ENCODE results near the gene TARBP1. TPM values are rescaled to one million over a fixed set of nuclear protein-coding genes. Genes with fewer than 3 reads are reported as not detected.

TARBP1 gene
- total and polyA plus RNA-seq, 2 of the 13 experiments (the other 11 are each of a cell fraction or from before 2014, with no cell fraction given) = 37.7 to 67.0 TPM

DNA sequence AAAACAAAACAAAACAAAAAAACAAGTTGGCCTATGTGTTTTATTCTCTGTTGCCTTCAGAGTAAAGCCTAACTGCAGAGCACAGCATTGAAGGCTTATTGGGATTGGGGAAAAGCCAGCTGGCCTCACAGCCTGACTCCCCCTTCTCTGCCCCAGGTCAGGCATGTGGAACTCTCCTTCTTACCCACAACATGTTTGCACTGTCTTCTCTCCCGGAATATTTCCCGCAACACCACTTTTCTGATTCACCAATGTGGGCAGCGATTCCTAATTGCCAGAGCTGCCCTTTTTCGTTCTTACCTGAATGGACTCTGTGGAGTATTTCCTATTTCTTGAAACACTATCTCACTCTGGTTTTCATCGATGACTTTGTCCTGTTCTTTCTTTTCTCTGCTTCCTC, 2.8 kb upstream of the TARBP1 start:
- in situ Hi-C loops (cut with HindIII; ENCODE audit: extremely low pct_ligation_motif_present, low pct_unique_long_range_greater_than_20kb) (no loop called here), intact Hi-C loops (cut with micrococcal nuclease; ENCODE audit: unreplicated experiment) (loop anchor here (10.0 kb wide), 1 partner anchor 933 kb away; no protein-coding TSS in a partner anchor)
- no peak for ATAC-seq
- BruUV-seq (replicated peaks) = no TSS peak
- POLR2A ChIA-PET = no interaction called here
- 33% methylated on average over 5 of the region's 5 CpGs for WGBS (ENCODE audit: low lambda C conversion rate)
- Histone ChIP-seq H2AFZ (ENCODE audit: low read length) (no peak overlapping the region), H3K4me1 (ENCODE audit: insufficient read depth, low read length) (peaks cover 28% of the 10 kb centered on the region), H3K4me2 (ENCODE audit: low read depth, low read length) (no peak overlapping the region), H3K9ac (ENCODE audit: insufficient read depth, low read depth, low read length) (no peak overlapping the region), H3K79me2 (ENCODE audit: insufficient read depth, low read length) (peaks cover 11% of the 10 kb centered on the region), H3K9me3 (ENCODE audit: low read length) (no peaks in the 10 kb centered on the region), H3K36me3 (replicated peaks in 1 of 2; ENCODE audit: control insufficient read depth in 1 of 2, insufficient read depth in 2 of 2, low read length in 2 of 2) (no peaks in the 10 kb centered on the region), H3K4me3 (replicated peaks in 1 of 3; ENCODE audit: insufficient read depth in 1 of 3, low read depth in 2 of 3, low read length in 3 of 3) (no peak overlapping the region), H3K27ac (ENCODE audit: extremely low read length, insufficient read depth, low read length) (no peak overlapping the region), H4K20me1 (ENCODE audit: insufficient read depth, low read length) (no peaks in the 10 kb centered on the region), H3K27me3 (ENCODE audit: control insufficient read depth in 1 of 2, insufficient read depth in 2 of 2, low read length in 2 of 2) (peaks cover 0 to 17% of the 10 kb centered on the region in 2 experiments; a peak in 2 of 5 replicates)
- no peak for FAIRE-seq
- CTCF ChIA-PET (ENCODE audit: low intra/inter-chr PET ratio, low total read pairs) = no interaction called here
- no peak for DNase-seq (ENCODE audit: low spot score)
- no peak for TF ChIP-seq ZZZ3 (CRISPR knock-in tag; IDR thresholded peaks at IDR 0.05; ENCODE audit: borderline replicate concordance)
- TF ChIP-seq, protein P1, sequence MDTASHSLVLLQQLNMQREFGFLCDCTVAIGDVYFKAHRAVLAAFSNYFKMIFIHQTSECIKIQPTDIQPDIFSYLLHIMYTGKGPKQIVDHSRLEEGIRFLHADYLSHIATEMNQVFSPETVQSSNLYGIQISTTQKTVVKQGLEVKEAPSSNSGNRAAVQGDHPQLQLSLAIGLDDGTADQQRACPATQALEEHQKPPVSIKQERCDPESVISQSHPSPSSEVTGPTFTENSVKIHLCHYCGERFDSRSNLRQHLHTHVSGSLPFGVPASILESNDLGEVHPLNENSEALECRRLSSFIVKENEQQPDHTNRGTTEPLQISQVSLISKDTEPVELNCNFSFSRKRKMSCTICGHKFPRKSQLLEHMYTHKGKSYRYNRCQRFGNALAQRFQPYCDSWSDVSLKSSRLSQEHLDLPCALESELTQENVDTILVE (CRISPR knock-in tag; IDR thresholded peaks at IDR 0.05) = no peak
- no peak for TF ChIP-seq XBP1 (CRISPR knock-in tag; IDR thresholded peaks at IDR 0.05)
- no peak for TF ChIP-seq ZNF264 (CRISPR knock-in tag; IDR thresholded peaks at IDR 0.05)
- TF ChIP-seq ZNF572 (CRISPR knock-in tag; IDR thresholded peaks at IDR 0.05) = no peak
- no peak for TF ChIP-seq ZNF557 (CRISPR knock-in tag; IDR thresholded peaks at IDR 0.05)
- TF ChIP-seq, protein P2, sequence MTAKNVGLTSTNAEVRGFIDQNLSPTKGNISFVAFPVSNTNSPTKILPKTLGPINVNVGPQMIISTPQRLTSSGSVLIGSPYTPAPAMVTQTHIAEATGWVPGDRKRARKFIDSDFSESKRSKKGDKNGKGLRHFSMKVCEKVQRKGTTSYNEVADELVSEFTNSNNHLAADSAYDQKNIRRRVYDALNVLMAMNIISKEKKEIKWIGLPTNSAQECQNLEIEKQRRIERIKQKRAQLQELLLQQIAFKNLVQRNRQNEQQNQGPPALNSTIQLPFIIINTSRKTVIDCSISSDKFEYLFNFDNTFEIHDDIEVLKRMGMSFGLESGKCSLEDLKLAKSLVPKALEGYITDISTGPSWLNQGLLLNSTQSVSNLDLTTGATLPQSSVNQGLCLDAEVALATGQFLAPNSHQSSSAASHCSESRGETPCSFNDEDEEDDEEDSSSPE (CRISPR knock-in tag; IDR thresholded peaks at IDR 0.05) = no peak
- TF ChIP-seq NAIF1 (CRISPR knock-in tag; IDR thresholded peaks at IDR 0.05; ENCODE audit: borderline replicate concordance) = no peak
- no peak for TF ChIP-seq HOXA9 (CRISPR knock-in tag; IDR thresholded peaks at IDR 0.05; ENCODE audit: borderline replicate concordance)
- no peak for TF ChIP-seq TCF12 (IDR thresholded peaks at IDR 0.05)
- TF ChIP-seq TCF12 (CRISPR knock-in tag; IDR thresholded peaks at IDR 0.05) = no peak
- TF ChIP-seq ZFY (CRISPR knock-in tag; IDR thresholded peaks at IDR 0.05) = no peak
- no peak for TF ChIP-seq ETV6 (CRISPR knock-in tag; conservative IDR thresholded peaks at IDR 0.05)
- TF ChIP-seq PHF8 (CRISPR knock-in tag; IDR thresholded peaks at IDR 0.05) = no peak
- TF ChIP-seq ZNF24 (IDR thresholded peaks at IDR 0.05) = no peak
- no peak for TF ChIP-seq SNAPC2 (CRISPR knock-in tag; IDR thresholded peaks at IDR 0.05)
- TF ChIP-seq, protein P3, sequence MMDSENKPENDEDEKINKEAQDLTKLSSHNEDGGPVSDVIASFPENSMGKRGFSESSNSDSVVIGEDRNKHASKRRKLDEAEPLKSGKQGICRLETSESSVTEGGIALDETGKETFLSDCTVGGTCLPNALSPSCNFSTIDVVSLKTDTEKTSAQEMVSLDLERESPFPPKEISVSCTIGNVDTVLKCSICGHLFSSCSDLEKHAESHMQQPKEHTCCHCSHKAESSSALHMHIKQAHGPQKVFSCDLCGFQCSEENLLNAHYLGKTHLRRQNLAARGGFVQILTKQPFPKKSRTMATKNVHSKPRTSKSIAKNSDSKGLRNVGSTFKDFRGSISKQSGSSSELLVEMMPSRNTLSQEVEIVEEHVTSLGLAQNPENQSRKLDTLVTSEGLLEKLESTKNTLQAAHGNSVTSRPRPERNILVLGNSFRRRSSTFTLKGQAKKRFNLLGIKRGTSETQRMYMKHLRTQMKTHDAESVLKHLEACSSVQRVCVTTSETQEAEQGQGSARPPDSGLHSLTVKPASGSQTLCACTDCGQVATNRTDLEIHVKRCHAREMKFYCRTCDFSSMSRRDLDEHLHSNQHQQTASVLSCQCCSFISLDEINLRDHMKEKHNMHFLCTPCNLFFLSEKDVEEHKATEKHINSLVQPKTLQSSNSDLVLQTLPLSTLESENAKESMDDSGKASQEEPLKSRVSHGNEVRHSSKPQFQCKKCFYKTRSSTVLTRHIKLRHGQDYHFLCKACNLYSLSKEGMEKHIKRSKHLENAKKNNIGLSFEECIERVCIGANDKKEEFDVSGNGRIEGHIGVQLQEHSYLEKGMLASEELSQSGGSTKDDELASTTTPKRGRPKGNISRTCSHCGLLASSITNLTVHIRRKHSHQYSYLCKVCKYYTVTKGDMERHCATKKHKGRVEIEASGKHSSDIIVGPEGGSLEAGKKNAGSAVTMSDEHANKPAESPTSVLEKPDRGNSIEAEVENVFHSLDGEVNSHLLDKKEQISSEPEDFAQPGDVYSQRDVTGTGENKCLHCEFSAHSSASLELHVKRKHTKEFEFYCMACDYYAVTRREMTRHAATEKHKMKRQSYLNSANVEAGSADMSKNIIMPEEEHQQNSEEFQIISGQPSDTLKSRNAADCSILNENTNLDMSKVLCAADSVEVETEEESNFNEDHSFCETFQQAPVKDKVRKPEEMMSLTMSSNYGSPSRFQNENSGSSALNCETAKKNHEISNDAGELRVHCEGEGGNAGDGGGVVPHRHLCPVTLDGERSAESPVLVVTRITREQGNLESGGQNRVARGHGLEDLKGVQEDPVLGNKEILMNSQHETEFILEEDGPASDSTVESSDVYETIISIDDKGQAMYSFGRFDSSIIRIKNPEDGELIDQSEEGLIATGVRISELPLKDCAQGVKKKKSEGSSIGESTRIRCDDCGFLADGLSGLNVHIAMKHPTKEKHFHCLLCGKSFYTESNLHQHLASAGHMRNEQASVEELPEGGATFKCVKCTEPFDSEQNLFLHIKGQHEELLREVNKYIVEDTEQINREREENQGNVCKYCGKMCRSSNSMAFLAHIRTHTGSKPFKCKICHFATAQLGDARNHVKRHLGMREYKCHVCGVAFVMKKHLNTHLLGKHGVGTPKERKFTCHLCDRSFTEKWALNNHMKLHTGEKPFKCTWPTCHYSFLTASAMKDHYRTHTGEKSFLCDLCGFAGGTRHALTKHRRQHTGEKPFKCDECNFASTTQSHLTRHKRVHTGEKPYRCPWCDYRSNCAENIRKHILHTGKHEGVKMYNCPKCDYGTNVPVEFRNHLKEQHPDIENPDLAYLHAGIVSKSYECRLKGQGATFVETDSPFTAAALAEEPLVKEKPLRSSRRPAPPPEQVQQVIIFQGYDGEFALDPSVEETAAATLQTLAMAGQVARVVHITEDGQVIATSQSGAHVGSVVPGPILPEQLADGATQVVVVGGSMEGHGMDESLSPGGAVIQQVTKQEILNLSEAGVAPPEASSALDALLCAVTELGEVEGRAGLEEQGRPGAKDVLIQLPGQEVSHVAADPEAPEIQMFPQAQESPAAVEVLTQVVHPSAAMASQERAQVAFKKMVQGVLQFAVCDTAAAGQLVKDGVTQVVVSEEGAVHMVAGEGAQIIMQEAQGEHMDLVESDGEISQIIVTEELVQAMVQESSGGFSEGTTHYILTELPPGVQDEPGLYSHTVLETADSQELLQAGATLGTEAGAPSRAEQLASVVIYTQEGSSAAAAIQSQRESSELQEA (CRISPR knock-in tag; IDR thresholded peaks at IDR 0.05; ENCODE audit: not compliant biosample characterization) = no peak
